ENCODE data around the gene CPE. TPM values are rescaled to one million over a fixed set of nuclear protein-coding genes. Genes with fewer than 3 reads are reported as not detected.

Gene CPE
- total RNA-seq, 4 donors from 2014 or later = 126 to 272 (median 201) TPM

DNA sequence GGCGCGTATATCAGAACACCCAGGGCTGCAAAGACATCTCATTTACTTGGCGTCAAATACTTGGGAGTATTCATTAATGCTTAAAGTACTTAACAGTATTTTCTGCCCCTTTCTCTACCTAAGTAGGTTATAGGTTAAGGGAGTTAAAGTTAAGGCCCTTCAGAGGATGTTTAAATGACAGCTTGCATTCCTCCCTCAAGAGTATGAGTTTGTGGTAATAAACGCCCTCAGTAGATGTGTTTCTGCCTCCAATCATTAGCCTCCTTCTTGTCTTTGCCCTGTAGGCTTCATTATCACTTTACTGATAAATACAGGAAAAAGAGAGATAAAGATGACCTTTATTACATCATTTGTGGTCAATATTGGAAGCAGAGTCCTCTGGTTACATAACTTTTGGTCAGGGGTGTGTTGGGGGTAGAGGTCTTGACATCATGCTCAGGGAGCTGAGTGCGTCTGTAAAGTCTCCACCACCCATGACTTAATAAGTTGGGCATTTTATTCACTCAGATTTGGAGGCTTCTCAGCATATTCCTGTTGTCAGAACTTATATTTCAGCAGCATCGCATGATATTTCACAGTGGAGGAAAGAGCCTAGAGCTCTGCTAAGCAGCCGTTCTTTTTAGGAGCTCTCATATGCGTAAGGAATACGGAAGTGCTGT is 145.9 kb downstream of the CPE start:
- Histone ChIP-seq H3K36me3 (no peaks in the 10 kb centered on the region), H3K9me3 (no peaks in the 10 kb centered on the region), H3K27ac (no peak overlapping the region), H3K4me1 (no peaks in the 10 kb centered on the region), H3K4me3 (no peak overlapping the region), H3K27me3 (no peaks in the 10 kb centered on the region)
- ATAC-seq = no peak
- TF ChIP-seq EP300 (IDR thresholded peaks at IDR 0.05) (no peak), POLR2AphosphoS5 (IDR thresholded peaks at IDR 0.05) (no peak), CTCF (IDR thresholded peaks at IDR 0.05) (no peak), POLR2A (IDR thresholded peaks at IDR 0.05) (no peak)
- 87 to 95% methylated on average over 7 to 9 of the region's 9 CpGs for WGBS, 2 donors (ENCODE audit: low coverage in 1 of 2)

- Histone ChIP-seq H3K27ac (no peak overlapping the region), H3K4me1 (peaks cover 0 to 17% (median 0%) of the 10 kb centered on the region in 3 donors), H3K27me3 (no peaks in the 10 kb centered on the region), H3K36me3 (no peaks in the 10 kb centered on the region), H3K4me3 (no peak overlapping the region), H3K9me3 (no peaks in the 10 kb centered on the region)
- TF ChIP-seq CTCF (IDR thresholded peaks at IDR 0.05) (no peak), POLR2AphosphoS5 (IDR thresholded peaks at IDR 0.05) (no peak)
- 72 to 86% methylated on average over 4 of the region's 4 CpGs for WGBS, 2 donors (ENCODE audit: low coverage in 1 of 2)
- no peak for ATAC-seq
Observed at GRCh38 chr4:165532976-165533375, 154.2 kb downstream of the CPE start.

GRCh38 chr4:165537028-165537648 is 158.3 kb downstream of the CPE start:
- Histone ChIP-seq H3K27ac (peak overlapping the region in 2 of 4 donors; percentile 1 to 31), H3K4me1 (peaks cover 0 to 17% (median 0%) of the 10 kb centered on the region in 3 donors), H3K36me3 (no peaks in the 10 kb centered on the region), H3K9me3 (no peaks in the 10 kb centered on the region), H3K4me3 (no peak overlapping the region), H3K27me3 (no peaks in the 10 kb centered on the region)
- no peak for TF ChIP-seq POLR2A (IDR thresholded peaks at IDR 0.05)
- peak; percentile 62 to 79 (median 71) for TF ChIP-seq CTCF (IDR thresholded peaks at IDR 0.05)
- ATAC-seq = peak; percentile 51
- 56 to 58% methylated on average over 6 of the region's 6 CpGs for WGBS, 2 donors (ENCODE audit: low coverage in 1 of 2)

DNA sequence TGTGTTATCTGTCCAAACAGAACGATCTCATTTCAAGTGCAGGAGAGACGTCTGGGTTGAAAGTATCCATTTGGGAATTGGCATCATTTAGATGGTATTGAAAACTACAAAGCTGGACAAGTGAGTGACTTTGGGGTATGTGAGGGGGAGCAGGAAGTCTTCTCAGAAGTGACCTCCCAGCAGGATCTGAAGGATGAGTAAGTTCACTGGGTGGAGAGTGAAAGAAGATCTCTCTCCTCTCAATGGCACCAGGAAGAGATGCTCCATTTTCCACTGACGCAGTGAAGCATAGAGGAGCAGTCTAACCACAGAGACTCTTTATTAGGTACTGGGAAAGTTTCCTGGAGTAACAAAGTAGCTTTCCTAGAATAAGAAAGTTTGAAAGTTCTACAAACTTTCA is 161.0 kb downstream of the CPE start:
- Histone ChIP-seq H3K4me1 (peaks cover 0 to 17% (median 0%) of the 10 kb centered on the region in 3 donors), H3K4me3 (no peak overlapping the region), H3K27ac (no peak overlapping the region), H3K27me3 (no peaks in the 10 kb centered on the region), H3K9me3 (no peaks in the 10 kb centered on the region), H3K36me3 (no peaks in the 10 kb centered on the region)
- WGBS, 2 donors (ENCODE audit: low coverage in 1 of 2) = 81 to 83% methylated on average over 3 of the region's 3 CpGs
- ATAC-seq = no peak
- TF ChIP-seq EP300 (IDR thresholded peaks at IDR 0.05) (no peak), CTCF (IDR thresholded peaks at IDR 0.05) (no peak), POLR2A (IDR thresholded peaks at IDR 0.05) (no peak), POLR2AphosphoS5 (IDR thresholded peaks at IDR 0.05) (no peak)

- H3K27me3 ChIP-seq = no peaks in the 10 kb centered on the region
- no peaks in the 10 kb centered on the region for H3K9me3 ChIP-seq
- no peaks in the 10 kb centered on the region for H3K36me3 ChIP-seq
- TF ChIP-seq POLR2AphosphoS5 (IDR thresholded peaks at IDR 0.05) (no peak), EP300 (IDR thresholded peaks at IDR 0.05) (no peak), CTCF (IDR thresholded peaks at IDR 0.05) (no peak), POLR2A (IDR thresholded peaks at IDR 0.05) (no peak)
- peaks cover 0 to 17% (median 0%) of the 10 kb centered on the region in 3 donors for H3K4me1 ChIP-seq
- WGBS, 2 donors (ENCODE audit: low coverage in 1 of 2) = 87 to 96% methylated on average over 4 to 9 of the region's 9 CpGs
- H3K27ac ChIP-seq = no peak overlapping the region
- ATAC-seq = no peak
- H3K4me3 ChIP-seq = no peak overlapping the region
Observed at GRCh38 chr4:165540206-165540830, 161.5 kb downstream of the CPE start.
